ENCODE measurements around the gene TBX10.
A peak's percentile ranks its signal among the peaks of the same experiment; 100 is the strongest.

TBX10 gene

GRCh38 chr11:67633758-67634365, 5.7 kb downstream of the TBX10 start:
- DNase-seq (ENCODE audit: low read depth) = no peak
- H3K27me3 ChIP-seq (replicated peaks; ENCODE audit: control insufficient read depth, insufficient read depth, low read length) = peaks cover 15% of the 10 kb centered on the region

GRCh38 chr11:67632982-67633755, 6.4 kb downstream of the TBX10 start:
- Histone ChIP-seq H3K9me3 (ENCODE audit: control insufficient read depth, low read length) (no peaks in the 10 kb centered on the region), H3K4me3 (ENCODE audit: low read length) (no peak overlapping the region), H3K9ac (ENCODE audit: low read length) (no peak overlapping the region), H3K4me1 (ENCODE audit: control insufficient read depth, insufficient read depth, low read length) (peaks cover 9% of the 10 kb centered on the region), H3K27me3 (replicated peaks; ENCODE audit: control insufficient read depth, insufficient read depth, low read length) (peaks cover 15% of the 10 kb centered on the region), H3K36me3 (ENCODE audit: control insufficient read depth, insufficient read depth, low read length, severe bottlenecking) (no peaks in the 10 kb centered on the region)
- DNase-seq (ENCODE audit: low read depth) = no peak

More at GRCh38 chr11:67633758-67634365, 5.7 kb downstream of the TBX10 start:
- Histone ChIP-seq H3K4me3 (ENCODE audit: low read length) (no peak overlapping the region), H3K4me1 (ENCODE audit: control insufficient read depth, insufficient read depth, low read length) (peaks cover 9% of the 10 kb centered on the region), H3K9ac (ENCODE audit: low read length) (no peak overlapping the region), H3K9me3 (ENCODE audit: control insufficient read depth, low read length) (no peaks in the 10 kb centered on the region), H3K36me3 (ENCODE audit: control insufficient read depth, insufficient read depth, low read length, severe bottlenecking) (no peaks in the 10 kb centered on the region)

GRCh38 chr11:67632175-67632981, 7.2 kb downstream of the TBX10 start:
- DNase-seq (ENCODE audit: low read depth) = no peak

GRCh38 chr11:67631853-67632174, 7.7 kb downstream of the TBX10 start:
- H3K9ac ChIP-seq (ENCODE audit: low read length) = no peak overlapping the region
- H3K36me3 ChIP-seq (ENCODE audit: control insufficient read depth, insufficient read depth, low read length, severe bottlenecking) = no peaks in the 10 kb centered on the region
- H3K9me3 ChIP-seq (ENCODE audit: control insufficient read depth, low read length) = no peaks in the 10 kb centered on the region
- peaks cover 15% of the 10 kb centered on the region for H3K27me3 ChIP-seq (replicated peaks; ENCODE audit: control insufficient read depth, insufficient read depth, low read length)
- H3K4me1 ChIP-seq (ENCODE audit: control insufficient read depth, insufficient read depth, low read length) = peaks cover 9% of the 10 kb centered on the region
- H3K4me3 ChIP-seq (ENCODE audit: low read length) = no peak overlapping the region
- no peak for DNase-seq (ENCODE audit: low read depth)

More at GRCh38 chr11:67632175-67632981, 7.2 kb downstream of the TBX10 start:
- Histone ChIP-seq H3K4me3 (ENCODE audit: low read length) (no peak overlapping the region), H3K4me1 (ENCODE audit: control insufficient read depth, insufficient read depth, low read length) (peaks cover 9% of the 10 kb centered on the region), H3K9ac (ENCODE audit: low read length) (no peak overlapping the region), H3K27me3 (replicated peaks; ENCODE audit: control insufficient read depth, insufficient read depth, low read length) (peaks cover 15% of the 10 kb centered on the region), H3K36me3 (ENCODE audit: control insufficient read depth, insufficient read depth, low read length, severe bottlenecking) (no peaks in the 10 kb centered on the region), H3K9me3 (ENCODE audit: control insufficient read depth, low read length) (no peaks in the 10 kb centered on the region)

GRCh38 chr11:67631411-67631810, 8.2 kb downstream of the TBX10 start:
- DNase-seq (ENCODE audit: low read depth) = no peak
- peak overlapping the region; percentile 85 for H3K9ac ChIP-seq (ENCODE audit: low read length)
- H3K4me1 ChIP-seq (ENCODE audit: control insufficient read depth, insufficient read depth, low read length) = peaks cover 9% of the 10 kb centered on the region
- peaks cover 15% of the 10 kb centered on the region for H3K27me3 ChIP-seq (replicated peaks; ENCODE audit: control insufficient read depth, insufficient read depth, low read length)
- no peak overlapping the region for H3K4me3 ChIP-seq (ENCODE audit: low read length)
- no peaks in the 10 kb centered on the region for H3K36me3 ChIP-seq (ENCODE audit: control insufficient read depth, insufficient read depth, low read length, severe bottlenecking)
- H3K9me3 ChIP-seq (ENCODE audit: control insufficient read depth, low read length) = no peaks in the 10 kb centered on the region

- H3K9me3 ChIP-seq (ENCODE audit: control insufficient read depth, low read length) = no peaks in the 10 kb centered on the region
- H3K9ac ChIP-seq (ENCODE audit: low read length) = peak overlapping the region; percentile 85
- DNase-seq (ENCODE audit: low read depth) = no peak
- peaks cover 9% of the 10 kb centered on the region for H3K4me1 ChIP-seq (ENCODE audit: control insufficient read depth, insufficient read depth, low read length)
- peak overlapping the region; percentile 87 for H3K4me3 ChIP-seq (ENCODE audit: low read length)
- H3K36me3 ChIP-seq (ENCODE audit: control insufficient read depth, insufficient read depth, low read length, severe bottlenecking) = no peaks in the 10 kb centered on the region
- peaks cover 15% of the 10 kb centered on the region for H3K27me3 ChIP-seq (replicated peaks; ENCODE audit: control insufficient read depth, insufficient read depth, low read length)
Measured at GRCh38 chr11:67630943-67631331, 8.6 kb downstream of the TBX10 start.

- peaks cover 14% of the 10 kb centered on the region for H3K27me3 ChIP-seq (replicated peaks; ENCODE audit: control insufficient read depth, insufficient read depth, low read length)
- no peaks in the 10 kb centered on the region for H3K36me3 ChIP-seq (ENCODE audit: control insufficient read depth, insufficient read depth, low read length, severe bottlenecking)
- peak overlapping the region; percentile 87 for H3K4me3 ChIP-seq (ENCODE audit: low read length)
- H3K4me1 ChIP-seq (ENCODE audit: control insufficient read depth, insufficient read depth, low read length) = peaks cover 9% of the 10 kb centered on the region
- peak overlapping the region; percentile 85 for H3K9ac ChIP-seq (ENCODE audit: low read length)
- DNase-seq (ENCODE audit: low read depth) = peak; percentile 100
- no peaks in the 10 kb centered on the region for H3K9me3 ChIP-seq (ENCODE audit: control insufficient read depth, low read length)
Measured at GRCh38 chr11:67630228-67630942, 9.2 kb downstream of the TBX10 start.

GRCh38 chr11:67629386-67630227, 10.0 kb downstream of the TBX10 start, which contains the start of gene NUDT8:
TSS of gene NUDT8 (minus strand) at chr11:67629937. CDS start at chr11:67629911, 26 bp downstream.
- no peaks in the 10 kb centered on the region for H3K36me3 ChIP-seq (ENCODE audit: control insufficient read depth, insufficient read depth, low read length, severe bottlenecking)
- H3K9me3 ChIP-seq (ENCODE audit: control insufficient read depth, low read length) = no peaks in the 10 kb centered on the region
- H3K9ac ChIP-seq (ENCODE audit: low read length) = peak within 1 kb of the TSS; percentile 85
- peaks cover 9% of the 10 kb centered on the region for H3K4me1 ChIP-seq (ENCODE audit: control insufficient read depth, insufficient read depth, low read length)
- peak; percentile 91 for DNase-seq (ENCODE audit: low read depth)
- H3K27me3 ChIP-seq (replicated peaks; ENCODE audit: control insufficient read depth, insufficient read depth, low read length) = peaks cover 6% of the 10 kb centered on the region
- H3K4me3 ChIP-seq (ENCODE audit: low read length) = peak within 1 kb of the TSS; percentile 87

- H3K4me1 ChIP-seq (ENCODE audit: control insufficient read depth, insufficient read depth, low read length) = peaks cover 9% of the 10 kb centered on the region
- peak overlapping the region; percentile 85 for H3K9ac ChIP-seq (ENCODE audit: low read length)
- H3K27me3 ChIP-seq (replicated peaks; ENCODE audit: control insufficient read depth, insufficient read depth, low read length) = no peaks in the 10 kb centered on the region
- no peaks in the 10 kb centered on the region for H3K36me3 ChIP-seq (ENCODE audit: control insufficient read depth, insufficient read depth, low read length, severe bottlenecking)
- H3K4me3 ChIP-seq (ENCODE audit: low read length) = peak overlapping the region; percentile 82
- no peak for DNase-seq (ENCODE audit: low read depth)
- no peaks in the 10 kb centered on the region for H3K9me3 ChIP-seq (ENCODE audit: control insufficient read depth, low read length)
Measured at GRCh38 chr11:67628710-67629385, 10.7 kb downstream of the TBX10 start.
